Astrocyte (in vitro differentiated cells and primary cell): Measurements from ENCODE around the gene CRYL1. TPM values are rescaled to one million over a fixed set of nuclear protein-coding genes. Genes with fewer than 3 reads are reported as not detected.
A peak's percentile ranks its signal among the peaks of the same experiment; 100 is the strongest.

Experiments used
- DNase-seq: peaks from one replicate; pipeline ENCODE4 v3.0.0-alpha.2; 2010; ENCODE audit warnings: low read depth
- FAIRE-seq: peaks from 2 replicates; lab custom pipeline; 2011; peaks lifted over from hg19 to GRCh38; lab: Jason Lieb, UNC
- H2AFZ ChIP-seq: 2 replicates; pipeline ENCODE4 v1.6.0; 2012; ENCODE audit warnings: low read depth, low read length, inconsistent platforms
- H3K27ac ChIP-seq: 2 replicates; pipeline ENCODE4 v1.5.1; 2011; ENCODE audit warnings: low read depth, low read length, inconsistent platforms
- H3K27me3 ChIP-seq: 2 replicates; pipeline ENCODE4 v1.6.0; 2011; ENCODE audit warnings: low read length, inconsistent platforms; ENCODE audit not compliant: insufficient read depth
- H3K36me3 ChIP-seq: 2 replicates; pipeline ENCODE4 v1.5.1; 2011; ENCODE audit warnings: low read length, inconsistent platforms; ENCODE audit not compliant: insufficient read depth
- H3K4me1 ChIP-seq: 2 replicates; pipeline ENCODE4 v1.5.1; 2011; ENCODE audit warnings: low read length, inconsistent platforms; ENCODE audit not compliant: insufficient read depth
- H3K4me2 ChIP-seq: 2 replicates; pipeline ENCODE4 v1.6.0; 2012; ENCODE audit warnings: low read length, inconsistent platforms
- H3K4me3 ChIP-seq: 2 replicates; pipeline ENCODE4 v1.5.1; 2011; ENCODE audit warnings: low read depth, mild to moderate bottlenecking, low read length, inconsistent platforms; ENCODE audit not compliant: insufficient read depth
- H3K79me2 ChIP-seq: 2 replicates; pipeline ENCODE4 v1.6.0; 2012; ENCODE audit warnings: mild to moderate bottlenecking, low read length, inconsistent platforms; ENCODE audit not compliant: insufficient read depth
- H3K9ac ChIP-seq: 2 replicates; pipeline ENCODE4 v1.6.0; 2012; ENCODE audit warnings: mild to moderate bottlenecking, low read length, inconsistent platforms
- H3K9me3 ChIP-seq: 2 replicates; pipeline ENCODE4 v1.5.1; 2012; ENCODE audit warnings: low read depth, mild to moderate bottlenecking, low read length, inconsistent platforms; ENCODE audit not compliant: insufficient read depth
- H4K20me1 ChIP-seq: 2 replicates; pipeline ENCODE4 v1.6.0; 2012; ENCODE audit warnings: low read length, inconsistent platforms; ENCODE audit not compliant: insufficient read depth
- H3K27ac Mint-ChIP-seq: one replicate; pipeline ENCODE4 v1.8.0; 2021; ENCODE audit warnings: mild to moderate bottlenecking, mixed read lengths; ENCODE audit not compliant: unreplicated experiment
- H3K27me3 Mint-ChIP-seq: one replicate; pipeline ENCODE4 v1.8.0; 2021; ENCODE audit warnings: low read depth, mixed read lengths; ENCODE audit not compliant: unreplicated experiment
- H3K36me3 Mint-ChIP-seq: one replicate; pipeline ENCODE4 v1.8.0; 2021; ENCODE audit warnings: low read depth, mixed read lengths; ENCODE audit not compliant: unreplicated experiment
- H3K4me1 Mint-ChIP-seq: one replicate; pipeline ENCODE4 v1.8.0; 2021; ENCODE audit warnings: low read depth, mixed read lengths; ENCODE audit not compliant: unreplicated experiment
- H3K4me3 Mint-ChIP-seq: one replicate; pipeline ENCODE4 v1.8.0; 2021; ENCODE audit warnings: mild to moderate bottlenecking, moderate library complexity, mixed read lengths; ENCODE audit not compliant: unreplicated experiment
- H3K9me3 Mint-ChIP-seq: one replicate; pipeline ENCODE4 v1.8.0; 2021; ENCODE audit warnings: mild to moderate bottlenecking, mixed read lengths; ENCODE audit not compliant: unreplicated experiment
- CTCF ChIP-seq: IDR thresholded peaks from 2 replicates; pipeline ENCODE4 v1.5.1; 2011; ENCODE audit warnings: low read depth, mild to moderate bottlenecking, inconsistent platforms, low read length, moderate library complexity; ENCODE audit not compliant: insufficient read depth
- EZH2 ChIP-seq: IDR thresholded peaks from 2 replicates; pipeline ENCODE4 v1.6.1; 2012; ENCODE audit warnings: mild to moderate bottlenecking, low read length, inconsistent platforms; ENCODE audit not compliant: insufficient read depth
- total RNA-seq: library from RNA; stranded (reverse); gene quantifications from 2 replicates; pipeline ENCODE4 v1.2.1, GENCODE V29; 2021

CRYL1 gene
- total RNA-seq, 1 donor from 2014 or later = 3.7 TPM

- TF ChIP-seq CTCF (no peak), EZH2 (no peak)
Observed at GRCh38 chr13:20482275-20482761, 43.3 kb downstream of the CRYL1 start.

GRCh38 chr13:20477394-20477793 is 48.3 kb downstream of the CRYL1 start:
- no peak overlapping the region for H3K4me3 ChIP-seq
- H3K9me3 ChIP-seq = no peaks in the 10 kb centered on the region
- FAIRE-seq (no peak), DNase-seq (no peak)
- no peaks in the 10 kb centered on the region for H3K36me3 ChIP-seq
- Mint-ChIP-seq H3K4me3 (no peak overlapping the region), H3K27ac (no peak overlapping the region), H3K27me3 (peaks cover 6% of the 10 kb centered on the region), H3K36me3 (no peaks in the 10 kb centered on the region), H3K9me3 (no peaks in the 10 kb centered on the region), H3K4me1 (peaks cover 3% of the 10 kb centered on the region)
- H3K9ac ChIP-seq = no peak overlapping the region
- no peaks in the 10 kb centered on the region for H3K79me2 ChIP-seq
- H3K4me1 ChIP-seq = no peaks in the 10 kb centered on the region
- no peak overlapping the region for H3K4me2 ChIP-seq
- H2AFZ ChIP-seq = no peak overlapping the region
- TF ChIP-seq EZH2 = no peak
- TF ChIP-seq CTCF = no peak
- no peak overlapping the region for H3K27ac ChIP-seq
- H3K27me3 ChIP-seq = no peaks in the 10 kb centered on the region
- H4K20me1 ChIP-seq = no peaks in the 10 kb centered on the region

More at GRCh38 chr13:20482275-20482761, 43.3 kb downstream of the CRYL1 start:
- DNase-seq (no peak), FAIRE-seq (no peak)
- H3K27me3 ChIP-seq = no peaks in the 10 kb centered on the region
- Mint-ChIP-seq H3K4me3 (no peak overlapping the region), H3K9me3 (no peaks in the 10 kb centered on the region), H3K27me3 (peaks cover 4% of the 10 kb centered on the region), H3K4me1 (no peaks in the 10 kb centered on the region), H3K36me3 (no peaks in the 10 kb centered on the region), H3K27ac (no peak overlapping the region)
- H3K36me3 ChIP-seq = no peaks in the 10 kb centered on the region
- H3K4me2 ChIP-seq = no peak overlapping the region
- no peak overlapping the region for H3K9ac ChIP-seq
- no peak overlapping the region for H3K4me3 ChIP-seq
- no peak overlapping the region for H2AFZ ChIP-seq
- no peaks in the 10 kb centered on the region for H3K9me3 ChIP-seq
- no peak overlapping the region for H3K27ac ChIP-seq
- H3K4me1 ChIP-seq = no peaks in the 10 kb centered on the region
- no peaks in the 10 kb centered on the region for H4K20me1 ChIP-seq
- H3K79me2 ChIP-seq = no peaks in the 10 kb centered on the region

- H2AFZ ChIP-seq = no peak overlapping the region
- no peaks in the 10 kb centered on the region for H3K9me3 ChIP-seq
- peaks cover 6% of the 10 kb centered on the region for H3K27me3 Mint-ChIP-seq
- FAIRE-seq = no peak
- no peaks in the 10 kb centered on the region for H3K36me3 ChIP-seq
- H3K9me3 Mint-ChIP-seq = no peaks in the 10 kb centered on the region
- H4K20me1 ChIP-seq = no peaks in the 10 kb centered on the region
- H3K4me2 ChIP-seq = no peak overlapping the region
- no peaks in the 10 kb centered on the region for H3K4me1 ChIP-seq
- no peak for TF ChIP-seq EZH2
- TF ChIP-seq CTCF = no peak
- H3K4me3 ChIP-seq = no peak overlapping the region
- peak; percentile 38 for DNase-seq
- no peak overlapping the region for H3K27ac ChIP-seq
- H3K4me3 Mint-ChIP-seq = no peak overlapping the region
- H3K27me3 ChIP-seq = no peaks in the 10 kb centered on the region
- no peak overlapping the region for H3K9ac ChIP-seq
- no peaks in the 10 kb centered on the region for H3K36me3 Mint-ChIP-seq
- H3K4me1 Mint-ChIP-seq = peaks cover 6% of the 10 kb centered on the region
- no peak overlapping the region for H3K27ac Mint-ChIP-seq
- no peaks in the 10 kb centered on the region for H3K79me2 ChIP-seq
Observed at GRCh38 chr13:20475927-20476691, 49.5 kb downstream of the CRYL1 start.
